K562 (cell line): ENCODE results near the gene FAM240A. TPM values are rescaled to one million over a fixed set of nuclear protein-coding genes. Genes with fewer than 3 reads are reported as not detected.

Source experiments
- ATAC-seq: fragments of 200-7000 bp; cut with Tn5 transposase; 3 replicates; pipeline ENCODE4 v1.9.1; 2020; ENCODE audit warnings: moderate library complexity
- BruUV-seq: library from RNA; stranded (reverse); fragments of 400-500 nt; replicated peaks from 2 replicates; lab custom pipeline; 2021; lab: Mats Ljungman, UMichigan
- CTCF ChIA-PET: fragments of 300-600 bp; formaldehyde crosslinking; extraction: SDS; loops from one replicate; lab custom pipeline; 2021; ENCODE audit warnings: low intra/inter-chr PET ratio; lab: Yijun Ruan, JAX
- POLR2A ChIA-PET: fragments of 300-600, 350-650 bp; sonication (Branson Sonifier 250); formaldehyde crosslinking; extraction: SDS; loops from one replicate; lab custom pipeline; 2021; ENCODE audit warnings: antibody characterized with exemption, inconsistent platforms; lab: Yijun Ruan, JAX
- DNase-seq, 4 experiments: peaks; one replicate each; pipeline versions ENCODE4 v3.0.0 to v3.0.0-alpha.2; 2011 to 2018; ENCODE audit warnings: low spot score in 3 of 4, mixed read lengths in 3 of 4; ENCODE audit errors: extremely low read depth in 1 of 4
- FAIRE-seq: peaks from 2 replicates; lab custom pipeline; 2011; peaks lifted over from hg19 to GRCh38; lab: Jason Lieb, UNC
- H2AFZ ChIP-seq: 2 replicates; pipeline ENCODE4 v1.6.0; 2011; ENCODE audit warnings: low read depth, low read length, control low read depth, inconsistent platforms
- H3K27ac ChIP-seq: fragments of 200-600 bp; 3 replicates; pipeline ENCODE4 v1.8.0; 2011; ENCODE audit warnings: low read depth, mild to moderate bottlenecking, control low read depth, inconsistent platforms, low read length, moderate library complexity, mixed read lengths; ENCODE audit errors: extremely low read depth
- H3K27me3 ChIP-seq, 2 experiments: fragments of 300-600 bp in 1 of 2; 2 replicates in 1 of 2; 3 replicates in 1 of 2; pipeline versions ENCODE4 v1.6.0 to v1.8.0; 2011; ENCODE audit warnings: inconsistent platforms in 2 of 2, low read length in 2 of 2, mild to moderate bottlenecking in 1 of 2, mixed read lengths in 1 of 2, moderate library complexity in 1 of 2; ENCODE audit not compliant: control insufficient read depth in 2 of 2, insufficient read depth in 2 of 2
- H3K36me3 ChIP-seq: fragments of 300-600 bp; 3 replicates; pipeline ENCODE4 v1.8.0; 2011; ENCODE audit warnings: mild to moderate bottlenecking, low read length, inconsistent platforms; ENCODE audit not compliant: control insufficient read depth, insufficient read depth
- H3K4me1 ChIP-seq, 2 experiments: fragments of 200-600 bp in 1 of 2; replicated peaks in 1 of 2; 2 replicates in 1 of 2; 3 replicates in 1 of 2; pipeline versions ENCODE4 v1.5.1 to v1.8.0; 2011; ENCODE audit warnings: inconsistent platforms in 2 of 2, low read length in 2 of 2, mild to moderate bottlenecking in 1 of 2, mixed read lengths in 1 of 2, moderate library complexity in 1 of 2; ENCODE audit not compliant: control insufficient read depth in 2 of 2, insufficient read depth in 2 of 2
- H3K4me2 ChIP-seq: 2 replicates; pipeline ENCODE4 v1.6.1; 2011; ENCODE audit warnings: low read length, control low read depth, inconsistent platforms, mixed read lengths; ENCODE audit not compliant: insufficient read depth
- H3K4me3 ChIP-seq: fragments of 200-600 bp; sonication (generic), shearing (Covaris generic); 2 replicates; pipeline ENCODE4 v1.5.1; 2016; ENCODE audit warnings: control low read depth, inconsistent platforms
- H3K79me2 ChIP-seq: fragments of 200-600 bp; 3 replicates; pipeline ENCODE4 v1.8.0; 2011; ENCODE audit warnings: low read length, inconsistent platforms; ENCODE audit not compliant: control insufficient read depth, insufficient read depth
- H3K9ac ChIP-seq, 2 experiments: 2 replicates each; pipeline versions ENCODE4 v1.6.0 to v1.6.1; 2011; ENCODE audit warnings: low read depth in 2 of 2, low read length in 2 of 2, control low read depth in 1 of 2, inconsistent platforms in 1 of 2, mild to moderate bottlenecking in 1 of 2, mixed read lengths in 1 of 2; ENCODE audit not compliant: insufficient read depth in 1 of 2
- H3K9me1 ChIP-seq: one replicate; pipeline ENCODE4 v1.6.0; 2011; ENCODE audit warnings: inconsistent platforms, mild to moderate bottlenecking, low read length, moderate library complexity; ENCODE audit not compliant: control insufficient read depth, insufficient read depth
- H3K9me3 ChIP-seq: replicated peaks from 2 replicates; pipeline ENCODE4 v1.5.1; 2011; ENCODE audit warnings: low read depth, low read length, inconsistent platforms; ENCODE audit not compliant: control insufficient read depth, insufficient read depth
- H4K20me1 ChIP-seq: replicated peaks from 2 replicates; pipeline ENCODE4 v1.6.1; 2011; ENCODE audit warnings: low read length, inconsistent platforms, mixed read lengths; ENCODE audit not compliant: control insufficient read depth, insufficient read depth
- BCL6 ChIP-seq: fragments of 250-450 bp; sonication (Bioruptor Pico); IDR thresholded peaks from 2 replicates; pipeline ENCODE4 v1.4.0; 2020
- CHD2 ChIP-seq: IDR thresholded peaks from 2 replicates; pipeline ENCODE4 v1.6.1; 2011; ENCODE audit warnings: low read depth, low read length
- CREB5 ChIP-seq: fragments of 250-450 bp; sonication (Bioruptor Pico); IDR thresholded peaks from 2 replicates; pipeline ENCODE4 v1.5.0; 2020; ENCODE audit warnings: mild to moderate bottlenecking
- GTF2A2 ChIP-seq: IDR thresholded peaks from 2 replicates; pipeline ENCODE4 v1.6.1; 2016; ENCODE audit warnings: mild to moderate bottlenecking, missing genetic modification characterization, missing compliant biosample characterization
- GTF2E2 ChIP-seq: fragments of 200-800 bp; sonication (Bioruptor generic); IDR thresholded peaks from 2 replicates; pipeline ENCODE4 v1.6.1; 2016; ENCODE audit warnings: missing genetic modification characterization, missing compliant biosample characterization
- MNT ChIP-seq, 2 experiments: fragments of 450-650 bp; conservative IDR thresholded peaks; 2 replicates each; pipeline ENCODE4 v1.6.1; 2017; ENCODE audit warnings: mild to moderate bottlenecking in 2 of 2, moderate library complexity in 2 of 2
- PTTG1 ChIP-seq: fragments of 450-650 bp; IDR thresholded peaks from 2 replicates; pipeline ENCODE4 v1.6.1; 2016; ENCODE audit warnings: low read depth, mild to moderate bottlenecking, missing genetic modification characterization, missing compliant biosample characterization
- SMARCA4 ChIP-seq: fragments of 450-650 bp; IDR thresholded peaks from 2 replicates; pipeline ENCODE4 v1.6.1; 2016
- SREBF2 ChIP-seq: sonication (generic); formaldehyde crosslinking; IDR thresholded peaks from 2 replicates; pipeline ENCODE4 v1.4.0; 2020; ENCODE audit warnings: mild to moderate bottlenecking, missing genetic modification reagents
- WGBS: fragments of 100-300 bp; shearing (Covaris generic); methylation state at CpG from one replicate; pipeline ENCODE4 v1.1.6; 2016; ENCODE audit warnings: low coverage, mixed read lengths; ENCODE audit not compliant: insufficient coverage; ENCODE audit errors: missing lambda C conversion rate; 5-methylcytosine and 5-hydroxymethylcytosine counted together
- in situ Hi-C: fragments of 300-500 bp; cut with MboI; formaldehyde crosslinking; loops from 4 replicates; pipeline ENCODE4 v1.15.0; 2018; ENCODE audit warnings: inconsistent platforms, mixed read lengths
- intact Hi-C: fragments of 100-400 bp; cut with micrococcal nuclease; formaldehyde crosslinking; loops from 2 replicates; pipeline ENCODE4 v1.14.2; 2022
- polyA plus RNA-seq, 8 experiments: library from polyadenylated mRNA; depleted of rRNA in 4 of 8; stranded (reverse) in 5 of 8; unstranded in 3 of 8; fragments of >200 nt; fragmentation: Nextera tagmentation in 2 of 8; fragmentation: Illumina TruSeq in 1 of 8; extraction: Ambion mirVana in 2 of 8; extraction: Trizol in 1 of 8; gene quantifications; 2 replicates each; pipeline versions ENCODE4 v1.2.1 to v1.2.3, GENCODE V29; 2011 to 2014; ENCODE audit warnings: inconsistent platforms in 1 of 8, missing spikeins in 1 of 8
- total RNA-seq, 7 experiments: library from RNA; depleted of rRNA in 6 of 7; stranded (reverse); fragments of >200 nt in 6 of 7; fragmentation: Illumina TruSeq in 2 of 7; extraction: Trizol in 2 of 7; gene quantifications; 2 replicates each; pipeline versions ENCODE4 v1.2.1 to v1.2.3, GENCODE V29; 2011 to 2021; ENCODE audit warnings: low replicate concordance in 1 of 7
- TF ChIP-seq, protein P1 (sequence below): IDR thresholded peaks from 2 replicates; pipeline ENCODE4 v1.6.1; 2016; ENCODE audit warnings: missing genetic modification characterization, missing compliant biosample characterization
- TF ChIP-seq, protein P2 (sequence below): fragments of 250-450 bp; sonication (Bioruptor Pico); IDR thresholded peaks from 2 replicates; pipeline ENCODE4 v1.8.0; 2021; ENCODE audit warnings: borderline replicate concordance, mild to moderate bottlenecking, moderate library complexity; ENCODE audit not compliant: poor library complexity, severe bottlenecking
- TF ChIP-seq, protein P3 (sequence below): fragments of 250-450 bp; sonication (Bioruptor Pico); IDR thresholded peaks from 2 replicates; pipeline ENCODE4 v1.8.0; 2021; ENCODE audit warnings: moderate library complexity, mild to moderate bottlenecking, inconsistent platforms

The FAM240A gene
- total and polyA plus RNA-seq, 9 of the 15 experiments (the other 6 are each of a cell fraction or from before 2014, with no cell fraction given) = not detected

- CTCF ChIA-PET = no interaction called here
- no TSS peak for BruUV-seq
- Histone ChIP-seq H3K9me3 (no peaks in the 10 kb centered on the region), H3K4me2 (no peak overlapping the region)
- TF ChIP-seq GTF2A2 = no peak
- TF ChIP-seq GTF2E2 (tag) = no peak
- TF ChIP-seq BCL6 (CRISPR knock-in tag) = no peak
- TF ChIP-seq PTTG1 = no peak
- TF ChIP-seq, protein P1, sequence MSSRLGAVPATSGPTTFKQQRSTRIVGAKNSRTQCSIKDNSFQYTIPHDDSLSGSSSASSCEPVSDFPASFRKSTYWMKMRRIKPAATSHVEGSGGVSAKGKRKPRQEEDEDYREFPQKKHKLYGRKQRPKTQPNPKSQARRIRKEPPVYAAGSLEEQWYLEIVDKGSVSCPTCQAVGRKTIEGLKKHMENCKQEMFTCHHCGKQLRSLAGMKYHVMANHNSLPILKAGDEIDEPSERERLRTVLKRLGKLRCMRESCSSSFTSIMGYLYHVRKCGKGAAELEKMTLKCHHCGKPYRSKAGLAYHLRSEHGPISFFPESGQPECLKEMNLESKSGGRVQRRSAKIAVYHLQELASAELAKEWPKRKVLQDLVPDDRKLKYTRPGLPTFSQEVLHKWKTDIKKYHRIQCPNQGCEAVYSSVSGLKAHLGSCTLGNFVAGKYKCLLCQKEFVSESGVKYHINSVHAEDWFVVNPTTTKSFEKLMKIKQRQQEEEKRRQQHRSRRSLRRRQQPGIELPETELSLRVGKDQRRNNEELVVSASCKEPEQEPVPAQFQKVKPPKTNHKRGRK = no peak
- no peak for TF ChIP-seq SREBF2
- TF ChIP-seq MNT (conservative IDR thresholded peaks at IDR 0.05) = no peak
- TF ChIP-seq, protein P2, sequence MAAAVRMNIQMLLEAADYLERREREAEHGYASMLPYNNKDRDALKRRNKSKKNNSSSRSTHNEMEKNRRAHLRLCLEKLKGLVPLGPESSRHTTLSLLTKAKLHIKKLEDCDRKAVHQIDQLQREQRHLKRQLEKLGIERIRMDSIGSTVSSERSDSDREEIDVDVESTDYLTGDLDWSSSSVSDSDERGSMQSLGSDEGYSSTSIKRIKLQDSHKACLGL (CRISPR knock-in tag) = no peak
- no peak for TF ChIP-seq CREB5 (CRISPR knock-in tag)
- TF ChIP-seq, protein P3, sequence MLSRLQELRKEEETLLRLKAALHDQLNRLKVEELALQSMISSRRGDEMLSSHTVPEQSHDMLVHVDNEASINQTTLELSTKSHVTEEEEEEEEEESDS (CRISPR knock-in tag) = no peak
- TF ChIP-seq CHD2 = no peak
- no peak for TF ChIP-seq SMARCA4
- TF ChIP-seq, all 486 proteins: peak for 0
- POLR2A ChIA-PET = interaction anchor here (0.8 to 1.7 kb wide), 2 partner anchors 11 to 20 kb away, joined by 3 to 4 read pairs; no protein-coding TSS in a partner anchor
- WGBS = 3% methylated on average over 6 of the region's 6 CpGs
- H3K4me1 ChIP-seq = no peaks in the 10 kb centered on the region
- H4K20me1 ChIP-seq = peaks cover 11% of the 10 kb centered on the region; the same call in 1 of the 2 replicates
- no peak overlapping the region for H3K9ac ChIP-seq
- DNase-seq = no peak
- H3K27ac ChIP-seq = no peak overlapping the region
- no peaks in the 10 kb centered on the region for H3K79me2 ChIP-seq
- H3K36me3 ChIP-seq = no peaks in the 10 kb centered on the region
- no peak overlapping the region for H2AFZ ChIP-seq
- H3K9me1 ChIP-seq = no peaks in the 10 kb centered on the region
- intact Hi-C loops (no loop called here), in situ Hi-C loops (no loop called here)
- no peak for ATAC-seq
- FAIRE-seq = no peak
- no peak overlapping the region for H3K4me3 ChIP-seq
- peaks cover 28 to 77% of the 10 kb centered on the region in 2 experiments for H3K27me3 ChIP-seq
Measured at GRCh38 chr3:46660003-46660402, 47.7 kb downstream of the FAM240A start.
